Spinal cord (tissue), 10 donors: ENCODE results near the gene USP37. TPM values are rescaled to one million over a fixed set of nuclear protein-coding genes. Genes with fewer than 3 reads are reported as not detected.

Experiments used
- DNase-seq, 6 donors: peaks; one replicate each; pipeline versions ENCODE4 v3.0.0 to v3.0.0-alpha.2; 2013 to 2015; ENCODE audit warnings: low spot score in 6 of 6, low read depth in 4 of 6
- H3K27ac ChIP-seq: one replicate; pipeline ENCODE4 v1.5.1; 2013; ENCODE audit warnings: low read depth, low read length, control low read depth
- H3K27me3 ChIP-seq: one replicate; pipeline ENCODE4 v1.6.1; 2013; ENCODE audit warnings: low read length; ENCODE audit not compliant: control insufficient read depth, insufficient read depth
- H3K36me3 ChIP-seq: one replicate; pipeline ENCODE4 v1.6.1; 2013; ENCODE audit warnings: low read length; ENCODE audit not compliant: control insufficient read depth, insufficient read depth
- H3K4me1 ChIP-seq: one replicate; pipeline ENCODE4 v1.6.1; 2013; ENCODE audit warnings: low read length; ENCODE audit not compliant: control insufficient read depth, insufficient read depth
- H3K4me3 ChIP-seq: one replicate; pipeline ENCODE4 v1.5.1; 2013; ENCODE audit warnings: low read depth, low read length, control low read depth
- H3K9me3 ChIP-seq: one replicate; pipeline ENCODE4 v1.6.1; 2013; ENCODE audit warnings: low read length; ENCODE audit not compliant: control insufficient read depth, insufficient read depth
- WGBS: methylation state at CpG from one replicate; pipeline ENCODE4 v1.1.5; 2013; ENCODE audit warnings: missing lambda C conversion rate; ENCODE audit not compliant: insufficient coverage; 5-methylcytosine and 5-hydroxymethylcytosine counted together
- polyA plus RNA-seq, 2 donors: library from polyadenylated mRNA; unstranded; fragments of 120-200 nt; gene quantifications; one replicate each; pipeline ENCODE4 v1.2.1, GENCODE V29; 2013; ENCODE audit not compliant: insufficient read length in 2 of 2
- total RNA-seq, 2 donors: library from RNA; depleted of rRNA in 1 of 2; stranded (reverse); fragments of 120-200 nt in 1 of 2; fragments of >200 nt in 1 of 2; gene quantifications; one replicate each; pipeline versions ENCODE4 v1.2.3 to v1.2.4, GENCODE V29; 2013 to 2014
- donor health status: healthy.

USP37 gene
- total and polyA plus RNA-seq, 4 donors: 8.7 to 29.7 (median 13.4) TPM

DNA sequence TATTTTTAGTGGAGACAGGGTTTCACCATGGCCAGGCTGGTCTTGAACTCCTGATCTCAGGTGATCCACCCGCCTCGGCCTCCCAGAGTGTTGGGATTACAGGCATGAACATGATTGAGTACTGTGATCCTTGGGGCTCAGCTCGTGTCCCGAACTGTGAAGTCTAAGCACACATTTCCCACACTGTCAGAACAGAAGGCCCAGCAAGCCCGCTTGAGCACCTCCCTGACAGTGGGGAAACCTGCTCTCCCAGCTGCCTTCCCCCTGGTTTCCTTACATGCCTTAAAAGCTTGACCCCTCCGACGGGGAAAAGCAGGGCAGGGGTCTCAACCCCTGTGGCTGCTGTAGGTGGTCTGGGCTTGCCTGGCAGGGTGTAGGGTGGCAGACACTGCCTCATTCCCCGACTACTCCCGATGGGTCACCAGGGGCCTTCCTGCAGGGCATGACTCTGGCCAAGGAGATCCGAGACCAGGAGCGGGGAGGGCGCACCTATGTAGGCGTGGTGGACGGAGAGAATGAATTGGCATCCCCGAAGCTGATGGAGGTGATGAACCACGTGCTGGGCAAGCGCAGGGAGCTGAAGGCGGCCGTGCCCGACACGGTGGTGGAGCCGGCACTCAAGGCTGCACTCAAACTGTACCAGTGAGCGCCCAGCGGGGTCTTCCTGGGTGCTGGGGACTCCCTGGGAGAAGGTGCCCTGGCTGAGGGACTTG, 139.1 kb downstream of the USP37 start:
- H3K27me3 ChIP-seq: no peaks in the 10 kb centered on the region
- H3K4me1 ChIP-seq: no peaks in the 10 kb centered on the region
- no peak for DNase-seq
- no peaks in the 10 kb centered on the region for H3K36me3 ChIP-seq
- no peak overlapping the region for H3K27ac ChIP-seq
- WGBS: 92% methylated on average over 22 of the region's 24 CpGs
- no peaks in the 10 kb centered on the region for H3K9me3 ChIP-seq
- H3K4me3 ChIP-seq: no peak overlapping the region

- DNase-seq: no peak
- H3K4me3 ChIP-seq: no peak overlapping the region
- H3K9me3 ChIP-seq: no peaks in the 10 kb centered on the region
- no peak overlapping the region for H3K27ac ChIP-seq
- H3K27me3 ChIP-seq: no peaks in the 10 kb centered on the region
- whole genome bisulfite sequencing: 63% methylated on average over 11 of the region's 11 CpGs
- no peaks in the 10 kb centered on the region for H3K4me1 ChIP-seq
- H3K36me3 ChIP-seq: no peaks in the 10 kb centered on the region
Measured at GRCh38 chr2:218427741-218428140, 140.4 kb downstream of the USP37 start.

- no peak overlapping the region for H3K27ac ChIP-seq
- no peaks in the 10 kb centered on the region for H3K4me1 ChIP-seq
- H3K4me3 ChIP-seq: no peak overlapping the region
- 86% methylated on average over 7 of the region's 10 CpGs for WGBS
- H3K27me3 ChIP-seq: no peaks in the 10 kb centered on the region
- H3K9me3 ChIP-seq: no peaks in the 10 kb centered on the region
- H3K36me3 ChIP-seq: no peaks in the 10 kb centered on the region
- no peak for DNase-seq
Measured at GRCh38 chr2:218425531-218425930, 142.6 kb downstream of the USP37 start.

GRCh38 chr2:218423584-218423983, 144.6 kb downstream of the USP37 start:
- H3K4me3 ChIP-seq: no peak overlapping the region
- H3K36me3 ChIP-seq: no peaks in the 10 kb centered on the region
- H3K27ac ChIP-seq: no peak overlapping the region
- H3K27me3 ChIP-seq: no peaks in the 10 kb centered on the region
- no peaks in the 10 kb centered on the region for H3K4me1 ChIP-seq
- DNase-seq: no peak
- no peaks in the 10 kb centered on the region for H3K9me3 ChIP-seq
- WGBS: 69% methylated on average over 4 of the region's 9 CpGs

DNA sequence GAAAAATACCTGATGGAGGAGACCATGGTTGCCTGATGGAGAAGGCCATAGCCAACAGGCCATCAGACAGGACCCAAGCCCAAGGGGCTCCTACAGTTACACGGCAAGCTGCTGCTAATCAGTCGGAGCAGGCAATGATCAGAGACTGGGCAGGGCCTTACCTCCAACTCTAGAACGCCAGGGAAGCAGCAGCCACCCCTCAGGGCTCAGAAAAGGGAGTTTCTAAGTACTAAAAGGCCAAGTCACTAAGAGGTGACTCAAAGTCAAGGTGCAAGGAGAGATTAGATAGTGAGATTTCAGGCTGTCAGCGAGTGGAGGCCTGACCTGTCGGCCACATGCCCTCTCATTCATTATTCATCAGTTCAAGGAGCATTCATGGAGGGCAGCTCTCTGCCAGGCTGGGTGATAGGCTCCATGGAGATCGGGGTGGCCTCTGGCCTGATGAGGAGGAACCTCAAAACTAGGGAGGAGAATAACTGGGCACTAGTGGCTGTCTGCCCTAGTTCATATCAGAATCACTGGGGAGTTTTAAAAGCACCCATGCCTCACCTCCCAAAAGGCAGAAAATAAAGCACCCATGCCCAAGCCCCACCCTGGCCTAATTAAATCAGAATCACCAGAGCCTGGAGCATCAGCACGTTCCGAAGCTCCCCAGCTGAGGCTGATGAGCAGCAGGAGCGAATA, 145.6 kb downstream of the USP37 start:
- Histone ChIP-seq H3K9me3 (no peaks in the 10 kb centered on the region), H3K36me3 (no peaks in the 10 kb centered on the region), H3K27me3 (no peaks in the 10 kb centered on the region), H3K4me3 (no peak overlapping the region), H3K27ac (no peak overlapping the region), H3K4me1 (no peaks in the 10 kb centered on the region)
- no peak for DNase-seq
- 91% methylated on average over 7 of the region's 9 CpGs for WGBS

DNA sequence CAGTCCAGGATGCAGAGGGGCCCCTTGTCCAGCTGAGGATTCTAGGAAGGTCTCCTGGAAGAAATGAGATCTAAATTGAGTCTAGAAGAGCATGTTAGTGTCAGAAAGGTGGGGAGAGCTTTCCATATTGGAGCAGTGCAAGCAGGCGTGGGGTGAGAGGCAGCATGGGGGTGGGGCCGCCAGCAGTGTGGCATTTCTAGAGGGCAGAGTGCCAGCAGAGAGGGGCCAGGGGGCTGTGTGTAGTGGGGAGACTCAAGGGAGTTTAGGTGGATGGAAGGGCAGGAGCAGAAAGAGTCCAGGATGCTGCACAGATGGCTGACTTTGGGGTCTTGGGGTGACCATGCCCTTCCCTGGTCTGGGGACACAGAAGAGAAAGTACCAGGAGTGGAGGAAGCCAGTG, 147.1 kb downstream of the USP37 start:
- no peaks in the 10 kb centered on the region for H3K9me3 ChIP-seq
- WGBS: 88% methylated on average over 2 of the region's 2 CpGs
- no peak for DNase-seq
- no peaks in the 10 kb centered on the region for H3K4me1 ChIP-seq
- no peak overlapping the region for H3K27ac ChIP-seq
- no peaks in the 10 kb centered on the region for H3K27me3 ChIP-seq
- no peak overlapping the region for H3K4me3 ChIP-seq
- H3K36me3 ChIP-seq: no peaks in the 10 kb centered on the region

DNA sequence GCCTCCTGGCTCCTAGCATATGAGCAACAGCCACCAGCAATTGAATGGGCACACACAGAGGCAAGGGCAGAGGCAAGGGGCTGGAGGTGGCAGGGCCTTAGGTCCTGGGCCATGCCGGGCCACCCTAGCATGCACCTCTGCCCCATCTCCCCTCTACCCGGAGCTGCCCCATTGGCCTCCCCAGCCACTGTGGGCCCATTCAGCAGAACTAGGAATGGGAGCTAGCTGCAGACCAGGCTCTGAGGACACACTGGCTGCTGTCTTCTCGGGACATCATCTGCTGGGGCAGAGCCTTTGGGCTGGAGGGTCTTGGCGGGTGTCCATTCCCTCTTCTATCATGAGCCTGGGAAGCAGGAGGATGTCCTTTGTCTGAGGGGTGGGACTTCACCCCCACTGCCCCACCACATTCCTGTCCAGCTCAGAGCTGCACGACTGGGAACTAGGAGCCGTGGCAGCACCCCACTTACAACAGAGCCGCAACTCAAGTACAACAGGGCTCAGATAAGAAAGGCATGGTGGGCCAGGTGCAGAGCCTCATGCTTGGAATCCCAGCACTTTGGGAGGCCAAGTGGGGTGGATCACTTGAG, 148.4 kb downstream of the USP37 start:
- Histone ChIP-seq H3K9me3 (no peaks in the 10 kb centered on the region), H3K27ac (no peak overlapping the region), H3K4me3 (no peak overlapping the region), H3K27me3 (no peaks in the 10 kb centered on the region), H3K4me1 (no peaks in the 10 kb centered on the region), H3K36me3 (no peaks in the 10 kb centered on the region)
- WGBS: 69% methylated on average over 5 of the region's 7 CpGs
- DNase-seq: no peak

DNA sequence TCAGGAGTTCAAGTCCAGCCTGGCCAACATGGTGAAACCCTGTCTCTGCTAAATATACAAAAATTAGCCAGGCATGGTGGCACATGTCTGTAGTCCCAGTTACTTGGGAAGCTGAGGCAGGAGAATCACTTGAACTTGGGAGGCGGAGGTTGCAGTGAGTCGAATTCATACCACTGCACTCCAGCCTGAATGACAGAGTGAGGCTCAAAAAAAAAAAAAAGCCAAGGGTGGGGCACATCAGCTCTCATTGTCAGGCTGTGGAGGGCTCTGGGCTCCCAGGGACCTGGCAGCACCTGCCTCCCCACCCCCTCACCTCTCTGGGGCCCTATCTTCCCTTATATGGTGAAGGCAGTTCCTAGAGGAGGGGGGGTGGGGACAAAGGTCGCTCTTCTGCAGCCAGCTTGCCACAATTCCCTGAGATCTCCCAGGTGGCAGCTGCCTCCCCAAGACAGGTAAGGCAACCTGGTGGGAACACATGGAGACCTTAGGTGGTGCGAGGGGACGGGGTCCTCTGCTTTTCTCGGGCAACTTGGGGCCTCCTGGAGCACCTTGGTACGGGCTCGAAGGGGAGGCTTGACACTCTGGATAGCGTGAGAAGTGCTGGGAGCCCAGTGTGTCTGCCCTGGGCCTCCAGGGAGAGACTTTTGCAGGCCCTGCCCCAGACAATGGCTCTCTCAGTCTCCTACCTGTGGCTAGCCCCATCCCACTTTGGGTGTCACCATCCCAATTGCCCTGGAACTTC, 149.3 kb downstream of the USP37 start, which contains the start of gene VIL1:
TSS of gene VIL1 (plus strand) at position 407 of the 742 bp plus-strand sequence. CDS start 4,656 bp downstream, outside the sequence.
- 86% methylated on average over 9 of the region's 9 CpGs for WGBS
- Histone ChIP-seq H3K27ac (no peak within 1 kb of the TSS), H3K4me1 (no peaks in the 10 kb centered on the region), H3K27me3 (no peaks in the 10 kb centered on the region), H3K36me3 (no peaks in the 10 kb centered on the region), H3K4me3 (no peak within 1 kb of the TSS), H3K9me3 (no peaks in the 10 kb centered on the region)
- no peak for DNase-seq

- 94% methylated on average over 5 of the region's 5 CpGs for WGBS
- DNase-seq: no peak
- no peaks in the 10 kb centered on the region for H3K36me3 ChIP-seq
Measured at GRCh38 chr2:218418321-218418716, 149.8 kb downstream of the USP37 start.

More at GRCh38 chr2:218418321-218418716, 149.8 kb downstream of the USP37 start:
- no peaks in the 10 kb centered on the region for H3K4me1 ChIP-seq
- no peak overlapping the region for H3K4me3 ChIP-seq
- no peak overlapping the region for H3K27ac ChIP-seq
- H3K9me3 ChIP-seq: no peaks in the 10 kb centered on the region
- no peaks in the 10 kb centered on the region for H3K27me3 ChIP-seq
